A549 (cell line): Measurements from ENCODE around the gene ASAH2. TPM values are rescaled to one million over a fixed set of nuclear protein-coding genes. Genes with fewer than 3 reads are reported as not detected.

ENCODE experiments used
- ATAC-seq, 2 experiments: fragments of 200-7000 bp in 1 of 2; fragments of >200 bp in 1 of 2; cut with Nextera tagmentation in 1 of 2; cut with Tn5 transposase in 1 of 2; 3 replicates each; pipeline versions ENCODE4 v1.8.0 to v1.9.1; 2018 to 2020; ENCODE audit warnings: mild to moderate bottlenecking in 1 of 2, moderate library complexity in 1 of 2
- CTCF ChIA-PET: fragments of 300-600 bp; sonication (Branson Sonifier 250); formaldehyde crosslinking; extraction: SDS; loops from one replicate; lab custom pipeline; 2021; ENCODE audit warnings: antibody characterized with exemption, inconsistent platforms; lab: Yijun Ruan, JAX
- POLR2A ChIA-PET: fragments of 350-600 bp; formaldehyde crosslinking; extraction: SDS; loops from one replicate; lab custom pipeline; 2021; ENCODE audit warnings: antibody characterized with exemption, inconsistent platforms; lab: Yijun Ruan, JAX
- DNase-seq, 2 experiments: peaks; one replicate each; pipeline versions ENCODE4 v3.0.0 to v3.0.0-alpha.2; 2011 to 2016; ENCODE audit warnings: low read depth in 1 of 2, low spot score in 1 of 2
- FAIRE-seq: peaks from 2 replicates; lab custom pipeline; 2011; peaks lifted over from hg19 to GRCh38; lab: Jason Lieb, UNC
- H3K27ac ChIP-seq, 2 experiments: fragments of >200 bp; sonication (Bioruptor Twin); formaldehyde crosslinking; 3 replicates each; pipeline ENCODE4 v1.5.1; 2016 to 2017
- H3K4me1 ChIP-seq: fragments of >200 bp; sonication (Bioruptor Twin); formaldehyde crosslinking; 3 replicates; pipeline ENCODE4 v1.6.1; 2016
- H3K4me2 ChIP-seq: fragments of >200 bp; sonication (Bioruptor Twin); formaldehyde crosslinking; 3 replicates; pipeline ENCODE4 v1.6.1; 2016
- H3K4me3 ChIP-seq: fragments of >200 bp; sonication (Bioruptor Twin); formaldehyde crosslinking; 3 replicates; pipeline ENCODE4 v1.5.1; 2016
- H3K9me3 ChIP-seq: fragments of >200 bp; sonication (Bioruptor Twin); formaldehyde crosslinking; 3 replicates; pipeline ENCODE4 v1.6.1; 2016
- BCL3 ChIP-seq: fragments of >200 bp; sonication (Bioruptor Twin); formaldehyde crosslinking; IDR thresholded peaks from 3 replicates; pipeline ENCODE4 v1.6.1; 2016
- CBX2 ChIP-seq: fragments of 200-600 bp; sonication (generic); IDR thresholded peaks from 2 replicates; pipeline ENCODE4 v1.6.1; 2016; ENCODE audit warnings: low read depth, mild to moderate bottlenecking, borderline replicate concordance
- CBX8 ChIP-seq: fragments of 200-600 bp; sonication (generic); IDR thresholded peaks from 2 replicates; pipeline ENCODE4 v1.6.1; 2016
- CEBPB ChIP-seq, 2 experiments: fragments of >200 bp in 1 of 2; sonication (Bioruptor Twin) in 1 of 2; formaldehyde crosslinking in 1 of 2; IDR thresholded peaks; 2 replicates each; pipeline ENCODE4 v1.6.1; 2012 to 2016
- CHD2 ChIP-seq: fragments of 150-350 bp; IDR thresholded peaks from 2 replicates; pipeline ENCODE4 v1.6.1; 2014; ENCODE audit warnings: low read length; ENCODE audit not compliant: partially characterized antibody
- CHD4 ChIP-seq: fragments of 200-600 bp; sonication (generic); IDR thresholded peaks from 2 replicates; pipeline ENCODE4 v1.6.1; 2016; ENCODE audit warnings: antibody characterized with exemption, mild to moderate bottlenecking, borderline replicate concordance
- E2F6 ChIP-seq: IDR thresholded peaks from 2 replicates; pipeline ENCODE4 v1.6.1; 2012; ENCODE audit warnings: low read depth, borderline replicate concordance
- EP300 ChIP-seq, 2 experiments: fragments of >200 bp; sonication (Bioruptor Twin); formaldehyde crosslinking; IDR thresholded peaks; 2 replicates in 1 of 2; 3 replicates in 1 of 2; pipeline ENCODE4 v1.6.1; 2016 to 2017
- FOSB ChIP-seq: fragments of 250-450 bp; sonication (Bioruptor Pico); IDR thresholded peaks from 2 replicates; pipeline ENCODE4 v1.5.0; 2020; ENCODE audit warnings: mild to moderate bottlenecking, moderate library complexity
- FOSL2 ChIP-seq, 2 experiments: fragments of 450-650 bp in 1 of 2; fragments of >200 bp in 1 of 2; sonication (Bioruptor Twin) in 1 of 2; formaldehyde crosslinking; IDR thresholded peaks; 2 replicates each; pipeline versions ENCODE4 v1.5.0 to v1.6.1; 2016 to 2020; ENCODE audit warnings: mild to moderate bottlenecking in 1 of 2, moderate library complexity in 1 of 2
- HDAC2 ChIP-seq: fragments of 200-600 bp; sonication (generic); IDR thresholded peaks from 2 replicates; pipeline ENCODE4 v1.6.1; 2016
- HEYL ChIP-seq: fragments of 250-450 bp; sonication (Bioruptor Pico); IDR thresholded peaks from 2 replicates; pipeline ENCODE4 v1.8.0; 2021; ENCODE audit warnings: mild to moderate bottlenecking, moderate library complexity
- HMGXB4 ChIP-seq: fragments of 250-450 bp; sonication (Bioruptor Pico); IDR thresholded peaks from 2 replicates; pipeline ENCODE4 v1.5.0; 2021; ENCODE audit warnings: mild to moderate bottlenecking, moderate library complexity, borderline replicate concordance
- HOXA7 ChIP-seq: fragments of 250-450 bp; sonication (Bioruptor Pico); IDR thresholded peaks from 2 replicates; pipeline ENCODE4 v1.5.0; 2020; ENCODE audit warnings: mild to moderate bottlenecking, moderate library complexity
- JUN ChIP-seq, 2 experiments: fragments of >200 bp; sonication (Bioruptor Twin); formaldehyde crosslinking; IDR thresholded peaks; 2 replicates in 1 of 2; 3 replicates in 1 of 2; pipeline ENCODE4 v1.6.1; 2016 to 2017
- JUNB ChIP-seq: fragments of >200 bp; sonication (Bioruptor Twin); formaldehyde crosslinking; IDR thresholded peaks from 2 replicates; pipeline ENCODE4 v1.6.1; 2016
- KDM1A ChIP-seq: fragments of 200-600 bp; sonication (generic); IDR thresholded peaks from 2 replicates; pipeline ENCODE4 v1.6.1; 2016; ENCODE audit warnings: low read depth, mild to moderate bottlenecking
- MAX ChIP-seq: IDR thresholded peaks from 2 replicates; pipeline ENCODE4 v1.6.1; 2012
- MAZ ChIP-seq: fragments of 150-350 bp; IDR thresholded peaks from 2 replicates; pipeline ENCODE4 v1.6.1; 2014; ENCODE audit warnings: antibody characterized with exemption, low read depth, low read length, borderline replicate concordance
- MYC ChIP-seq: IDR thresholded peaks from 2 replicates; pipeline ENCODE4 v1.6.1; 2012; ENCODE audit warnings: mild to moderate bottlenecking, inconsistent platforms, low read length, improper control_type of control experiment, borderline replicate concordance
- PHF8 ChIP-seq: fragments of 200-600 bp; sonication (generic); IDR thresholded peaks from 2 replicates; pipeline ENCODE4 v1.6.1; 2016; ENCODE audit warnings: low read depth, mild to moderate bottlenecking, antibody characterized with exemption, moderate library complexity, borderline replicate concordance
- POLR2A ChIP-seq: IDR thresholded peaks from 2 replicates; pipeline ENCODE4 v1.6.1; 2012; ENCODE audit warnings: mild to moderate bottlenecking, low read length
- POLR2AphosphoS2 ChIP-seq: conservative IDR thresholded peaks from 2 replicates; pipeline ENCODE4 v1.6.1; 2012; ENCODE audit warnings: low read length, improper control_type of control experiment, inconsistent platforms
- RARB ChIP-seq: fragments of 250-450 bp; sonication (Bioruptor Pico); IDR thresholded peaks from 2 replicates; pipeline ENCODE4 v1.8.0; 2021; ENCODE audit warnings: mild to moderate bottlenecking, moderate library complexity
- RCOR1 ChIP-seq: fragments of 150-350 bp; IDR thresholded peaks from 2 replicates; pipeline ENCODE4 v1.6.1; 2014; ENCODE audit warnings: antibody characterized with exemption, low read length, low read depth
- RFX5 ChIP-seq: fragments of 450-650 bp; IDR thresholded peaks from 2 replicates; pipeline ENCODE4 v1.7.1; 2014; ENCODE audit warnings: antibody characterized with exemption, mild to moderate bottlenecking, moderate library complexity
- RNF2 ChIP-seq: fragments of 200-600 bp; sonication (generic); IDR thresholded peaks from 2 replicates; pipeline ENCODE4 v1.6.1; 2016; ENCODE audit warnings: low read depth, mild to moderate bottlenecking, antibody characterized with exemption, moderate library complexity, borderline replicate concordance
- SMC3 ChIP-seq: fragments of >200 bp; sonication (Bioruptor Twin); formaldehyde crosslinking; IDR thresholded peaks from 3 replicates; pipeline ENCODE4 v1.6.1; 2018; ENCODE audit warnings: inconsistent platforms
- SREBF2 ChIP-seq: fragments of 450-650 bp; IDR thresholded peaks from 2 replicates; pipeline ENCODE4 v1.6.1; 2014; ENCODE audit warnings: mild to moderate bottlenecking, moderate library complexity
- TP53 ChIP-seq: fragments of 250-450 bp; sonication (Bioruptor Pico); IDR thresholded peaks from 2 replicates; pipeline ENCODE4 v1.5.0; 2021; ENCODE audit warnings: mild to moderate bottlenecking, moderate library complexity
- ZC3H11A ChIP-seq: fragments of 450-650 bp; IDR thresholded peaks from 2 replicates; pipeline ENCODE4 v1.6.1; 2014; ENCODE audit warnings: antibody characterized with exemption, mild to moderate bottlenecking
- ZFP36 ChIP-seq: fragments of 450-650 bp; IDR thresholded peaks from 2 replicates; pipeline ENCODE4 v1.6.1; 2014; ENCODE audit warnings: borderline replicate concordance; ENCODE audit not compliant: partially characterized antibody
- ZSCAN20 ChIP-seq: fragments of 250-450 bp; sonication (Bioruptor Pico); IDR thresholded peaks from 2 replicates; pipeline ENCODE4 v1.8.0; 2022; ENCODE audit warnings: mild to moderate bottlenecking, moderate library complexity
- WGBS: methylation state at CpG from one replicate; pipeline ENCODE4 v1.1.6; 2017; ENCODE audit errors: missing lambda C conversion rate; 5-methylcytosine and 5-hydroxymethylcytosine counted together
- polyA plus RNA-seq, 4 experiments: library from polyadenylated mRNA; depleted of rRNA in 3 of 4; stranded (reverse); fragments of >200 nt; fragmentation: RNase III in 1 of 4; extraction: RNeasy Plus Mini Kit Qiagen cat#74134 plus additional on column Dnase treatment in 1 of 4; gene quantifications; 2 replicates in 3 of 4; 3 replicates in 1 of 4; pipeline ENCODE4 v1.2.3, GENCODE V29; 2011 to 2017

ASAH2 gene
- polyA plus RNA-seq, 2 of the 4 experiments (the other 2 are of a cell fraction), result 0.17 to 4.8 TPM

- TF ChIP-seq HMGXB4 (CRISPR knock-in tag), result no peak
- TF ChIP-seq CHD2, result no peak
- no peak for TF ChIP-seq FOSB (CRISPR knock-in tag)
- TF ChIP-seq HDAC2, result no peak
Observed at GRCh38 chr10:50254479-50254878, 3.2 kb upstream of the ASAH2 start (continued).

GRCh38 chr10:50250096-50250854 is 1.0 kb downstream of the ASAH2 start:
- DNase-seq, result no peak
- H3K4me3 ChIP-seq, result no peak overlapping the region
- no peaks in the 10 kb centered on the region for H3K4me1 ChIP-seq
- CTCF ChIA-PET, result no interaction called here
- no peak overlapping the region for H3K4me2 ChIP-seq
- 4% methylated on average over 2 of the region's 2 CpGs for WGBS
- no peak for FAIRE-seq
- POLR2A ChIA-PET, result no interaction called here
- H3K27ac ChIP-seq, result no peak overlapping the region
- ATAC-seq, result no peak
- no peaks in the 10 kb centered on the region for H3K9me3 ChIP-seq
- TF ChIP-seq JUN (IDR thresholded peaks at IDR 0.05) (no peak), SMC3 (no peak), ZC3H11A (no peak), TP53 (CRISPR knock-in tag) (no peak), CBX8 (no peak), EP300 (IDR thresholded peaks at IDR 0.05) (no peak), CHD4 (no peak), POLR2AphosphoS2 (no peak), MAZ (no peak), MAX (no peak), ZSCAN20 (CRISPR knock-in tag) (no peak), KDM1A (no peak), RARB (no peak), POLR2A (no peak), SREBF2 (no peak), HOXA7 (no peak), HEYL (CRISPR knock-in tag) (no peak), JUNB (no peak)

GRCh38 chr10:50248598-50248997 is 2.7 kb downstream of the ASAH2 start:
- no peak for FAIRE-seq
- TF ChIP-seq HDAC2 (no peak), CHD4 (no peak), CBX2 (no peak), CHD2 (no peak), TP53 (CRISPR knock-in tag) (no peak), E2F6 (no peak), FOSL2 (IDR thresholded peaks at IDR 0.05) (no peak), FOSL2 (CRISPR knock-in tag; IDR thresholded peaks at IDR 0.05) (no peak), CEBPB (IDR thresholded peaks at IDR 0.05) (no peak), JUN (IDR thresholded peaks at IDR 0.05) (no peak), ZFP36 (no peak), RCOR1 (no peak), RNF2 (no peak), EP300 (IDR thresholded peaks at IDR 0.05) (no peak), MAX (no peak), FOSB (CRISPR knock-in tag) (no peak), ZC3H11A (no peak), PHF8 (no peak), RFX5 (no peak), MYC (no peak), BCL3 (no peak)
- Histone ChIP-seq H3K4me2 (no peak overlapping the region), H3K9me3 (no peaks in the 10 kb centered on the region), H3K4me3 (no peak overlapping the region), H3K4me1 (no peaks in the 10 kb centered on the region), H3K27ac (no peak overlapping the region)
- no peak for ATAC-seq
- ChIA-PET POLR2A (no interaction called here), CTCF (interaction anchor here (1.0 to 1.4 kb wide), 2 partner anchors 13 to 27 kb away, joined by 3 read pairs; no protein-coding TSS in a partner anchor)
- no peak for DNase-seq
- 25% methylated on average over 5 of the region's 5 CpGs for WGBS
